GM18907 (cell line): ENCODE data around the gene PAX7.
"Not testable (repeated sequence)": the region's sequence is repeated elsewhere in the genome, so short reads cannot be mapped to it uniquely, and the experiment has no call there.

Source experiments
- ATAC-seq: cut with Tn5 transposase; IDR thresholded peaks from one replicate; pipeline ENCODE4 v1.9.1; 2021; ENCODE audit warnings: mild to moderate bottlenecking, moderate library complexity; ENCODE audit not compliant: unreplicated experiment

PAX7 gene

GRCh38 chr1:18724801-18725200, 94.2 kb downstream of the PAX7 start:
- ATAC-seq: no peak

- ATAC-seq: no peak
Observed at GRCh38 chr1:18725231-18725895, 94.7 kb downstream of the PAX7 start.

GRCh38 chr1:18726368-18726767, 95.7 kb downstream of the PAX7 start:
- no peak for ATAC-seq

GRCh38 chr1:18727956-18728355, 97.3 kb downstream of the PAX7 start:
- ATAC-seq: no peak

- ATAC-seq: no peak
Observed at GRCh38 chr1:18730321-18730720, 99.7 kb downstream of the PAX7 start.

GRCh38 chr1:18731148-18731547, 100.5 kb downstream of the PAX7 start:
- ATAC-seq: no peak

GRCh38 chr1:18731591-18732235, 101.1 kb downstream of the PAX7 start:
- no peak for ATAC-seq

GRCh38 chr1:18732686-18733085, 102.0 kb downstream of the PAX7 start:
- ATAC-seq: no peak

- no peak for ATAC-seq
Observed at GRCh38 chr1:18734001-18734400, 103.4 kb downstream of the PAX7 start.

- no peak for ATAC-seq
Observed at GRCh38 chr1:18734461-18735223, 104.0 kb downstream of the PAX7 start.

GRCh38 chr1:18735224-18735997, 104.8 kb downstream of the PAX7 start:
- ATAC-seq: no peak

GRCh38 chr1:18736958-18737357, 106.3 kb downstream of the PAX7 start:
- no peak for ATAC-seq

GRCh38 chr1:18738126-18738525, 107.5 kb downstream of the PAX7 start:
- ATAC-seq: no peak

GRCh38 chr1:18738617-18739016, 108.0 kb downstream of the PAX7 start:
- no peak for ATAC-seq

GRCh38 chr1:18739408-18739807, 108.8 kb downstream of the PAX7 start:
- ATAC-seq: no peak

- no peak for ATAC-seq
Observed at GRCh38 chr1:18739897-18740296, 109.3 kb downstream of the PAX7 start.

GRCh38 chr1:18740617-18741016, 110.0 kb downstream of the PAX7 start:
- ATAC-seq: no peak

- ATAC-seq: no peak
Observed at GRCh38 chr1:18743233-18743632, 112.6 kb downstream of the PAX7 start.

GRCh38 chr1:18744381-18744780, 113.7 kb downstream of the PAX7 start:
- ATAC-seq: not testable (repeated sequence)

GRCh38 chr1:18746981-18747380, 116.3 kb downstream of the PAX7 start:
- no peak for ATAC-seq

GRCh38 chr1:18747671-18748070, 117.0 kb downstream of the PAX7 start:
- ATAC-seq: no peak
